ENCODE data around the gene RBAK.

DNA sequence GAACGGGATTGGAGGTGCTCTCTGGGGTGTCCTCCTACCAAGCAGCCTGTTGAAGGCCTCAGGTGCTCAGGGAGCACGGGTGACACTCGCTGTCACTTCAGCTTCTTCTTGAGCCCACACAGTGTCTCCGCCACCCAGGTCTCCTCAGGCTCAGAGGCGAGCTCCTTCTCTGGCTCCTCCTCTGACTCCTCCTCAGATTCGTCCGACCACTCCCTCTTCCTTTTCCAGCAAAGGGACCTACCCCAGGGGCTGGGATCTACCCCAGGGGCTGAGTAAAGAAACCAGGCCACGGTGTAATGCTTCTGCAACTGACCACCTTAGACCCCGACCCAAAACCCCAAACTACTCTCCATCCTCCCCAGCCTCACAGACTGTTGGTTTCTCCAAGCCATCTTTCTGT is 9.2 kb upstream of the RBAK start:
- no peak for TF ChIP-seq POLR2AphosphoS5 (IDR thresholded peaks at IDR 0.05; ENCODE audit: low read depth, low read length)
- TF ChIP-seq POLR2A (IDR thresholded peaks at IDR 0.05; ENCODE audit: low read depth, low read length): no peak
- TF ChIP-seq TAF1 (IDR thresholded peaks at IDR 0.05; ENCODE audit: low read depth, low read length): no peak
- TF ChIP-seq PAX5 (IDR thresholded peaks at IDR 0.05; ENCODE audit: insufficient read depth, low read length, severe bottlenecking): no peak

All from GM12891 (cell line).